Measurements from ENCODE around the gene DDX42. TPM values are rescaled to one million over a fixed set of nuclear protein-coding genes. Genes with fewer than 3 reads are reported as not detected.
"Not testable (repeated sequence)": the region's sequence is repeated elsewhere in the genome, so short reads cannot be mapped to it uniquely, and the experiment has no call there.

Gene DDX42
- total and polyA plus RNA-seq, 7 donors, result 30.7 to 136 (median 82.0) TPM

GRCh38 chr17:63841350-63842172, 67.6 kb downstream of the DDX42 start:
- Histone ChIP-seq H3K36me3 (peaks cover 0 to 9% (median 5%) of the 10 kb centered on the region in 4 donors), H3K9me3 (no peaks in the 10 kb centered on the region), H3K4me1 (peaks cover 3 to 71% (median 62%) of the 10 kb centered on the region in 4 donors), H3K27me3 (no peaks in the 10 kb centered on the region), H3K27ac (peak overlapping the region; percentile 93 to 99 (median 96)), H3K4me3 (peak overlapping the region; percentile 71 to 95 (median 91))
- 2 to 4% methylated on average over 26 of the region's 26 CpGs for WGBS, 2 donors
- intact Hi-C loops (cut with DNase I), result loop anchor here (1.0 to 2.0 kb wide), 2 partner anchors 14 to 67 kb away; partner anchors contain the start of genes DDX42, FTSJ3 and PSMC5
- peak; percentile 89 for DNase-seq
- TF ChIP-seq POLR2A (IDR thresholded peaks at IDR 0.05) (no peak), EP300 (IDR thresholded peaks at IDR 0.05) (no peak), POLR2AphosphoS5 (IDR thresholded peaks at IDR 0.05) (no peak)
- TF ChIP-seq, protein P1, sequence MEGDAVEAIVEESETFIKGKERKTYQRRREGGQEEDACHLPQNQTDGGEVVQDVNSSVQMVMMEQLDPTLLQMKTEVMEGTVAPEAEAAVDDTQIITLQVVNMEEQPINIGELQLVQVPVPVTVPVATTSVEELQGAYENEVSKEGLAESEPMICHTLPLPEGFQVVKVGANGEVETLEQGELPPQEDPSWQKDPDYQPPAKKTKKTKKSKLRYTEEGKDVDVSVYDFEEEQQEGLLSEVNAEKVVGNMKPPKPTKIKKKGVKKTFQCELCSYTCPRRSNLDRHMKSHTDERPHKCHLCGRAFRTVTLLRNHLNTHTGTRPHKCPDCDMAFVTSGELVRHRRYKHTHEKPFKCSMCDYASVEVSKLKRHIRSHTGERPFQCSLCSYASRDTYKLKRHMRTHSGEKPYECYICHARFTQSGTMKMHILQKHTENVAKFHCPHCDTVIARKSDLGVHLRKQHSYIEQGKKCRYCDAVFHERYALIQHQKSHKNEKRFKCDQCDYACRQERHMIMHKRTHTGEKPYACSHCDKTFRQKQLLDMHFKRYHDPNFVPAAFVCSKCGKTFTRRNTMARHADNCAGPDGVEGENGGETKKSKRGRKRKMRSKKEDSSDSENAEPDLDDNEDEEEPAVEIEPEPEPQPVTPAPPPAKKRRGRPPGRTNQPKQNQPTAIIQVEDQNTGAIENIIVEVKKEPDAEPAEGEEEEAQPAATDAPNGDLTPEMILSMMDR (IDR thresholded peaks at IDR 0.05), result no peak

DNA sequence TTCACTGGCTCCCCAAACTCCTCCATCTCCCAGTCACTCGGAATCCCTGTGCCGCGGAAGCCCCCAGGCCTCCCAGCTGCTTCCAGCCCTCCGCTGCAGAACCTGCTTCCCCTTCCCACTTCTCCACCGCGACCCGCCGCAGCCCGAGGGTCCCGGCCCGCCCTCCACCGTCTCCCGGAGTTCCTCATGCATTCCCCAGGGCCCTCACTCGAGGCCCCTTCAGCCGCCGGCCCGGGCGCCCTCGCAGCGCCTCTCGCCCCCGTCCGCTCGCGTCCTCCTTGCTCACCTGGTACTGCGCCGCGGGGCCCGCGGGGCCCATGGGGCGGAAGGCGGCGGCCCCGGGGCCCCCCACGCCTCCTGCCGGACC, 68.2 kb downstream of the DDX42 start:
- no peaks in the 10 kb centered on the region for H3K9me3 ChIP-seq
- H3K27ac ChIP-seq, result peak overlapping the region; percentile 93 to 99 (median 96)
- peak; percentile 77 for DNase-seq
- H3K36me3 ChIP-seq, result peaks cover 0 to 3% (median under 1%) of the 10 kb centered on the region in 4 donors
- intact Hi-C loops (cut with DNase I), result loop anchor here (1.0 to 2.0 kb wide), 2 partner anchors 15 to 67 kb away; partner anchors contain the start of genes DDX42, FTSJ3 and PSMC5
- peak overlapping the region; percentile 71 to 95 (median 91) for H3K4me3 ChIP-seq
- H3K27me3 ChIP-seq, result no peaks in the 10 kb centered on the region
- H3K4me1 ChIP-seq, result peaks cover 3 to 71% (median 61%) of the 10 kb centered on the region in 4 donors
- TF ChIP-seq POLR2A (IDR thresholded peaks at IDR 0.05) (no peak), EP300 (IDR thresholded peaks at IDR 0.05) (no peak), POLR2AphosphoS5 (IDR thresholded peaks at IDR 0.05) (no peak)
- TF ChIP-seq, protein P1 (IDR thresholded peaks at IDR 0.05), result no peak
- WGBS, 2 donors, result 0% methylated on average over 36 of the region's 36 CpGs

DNA sequence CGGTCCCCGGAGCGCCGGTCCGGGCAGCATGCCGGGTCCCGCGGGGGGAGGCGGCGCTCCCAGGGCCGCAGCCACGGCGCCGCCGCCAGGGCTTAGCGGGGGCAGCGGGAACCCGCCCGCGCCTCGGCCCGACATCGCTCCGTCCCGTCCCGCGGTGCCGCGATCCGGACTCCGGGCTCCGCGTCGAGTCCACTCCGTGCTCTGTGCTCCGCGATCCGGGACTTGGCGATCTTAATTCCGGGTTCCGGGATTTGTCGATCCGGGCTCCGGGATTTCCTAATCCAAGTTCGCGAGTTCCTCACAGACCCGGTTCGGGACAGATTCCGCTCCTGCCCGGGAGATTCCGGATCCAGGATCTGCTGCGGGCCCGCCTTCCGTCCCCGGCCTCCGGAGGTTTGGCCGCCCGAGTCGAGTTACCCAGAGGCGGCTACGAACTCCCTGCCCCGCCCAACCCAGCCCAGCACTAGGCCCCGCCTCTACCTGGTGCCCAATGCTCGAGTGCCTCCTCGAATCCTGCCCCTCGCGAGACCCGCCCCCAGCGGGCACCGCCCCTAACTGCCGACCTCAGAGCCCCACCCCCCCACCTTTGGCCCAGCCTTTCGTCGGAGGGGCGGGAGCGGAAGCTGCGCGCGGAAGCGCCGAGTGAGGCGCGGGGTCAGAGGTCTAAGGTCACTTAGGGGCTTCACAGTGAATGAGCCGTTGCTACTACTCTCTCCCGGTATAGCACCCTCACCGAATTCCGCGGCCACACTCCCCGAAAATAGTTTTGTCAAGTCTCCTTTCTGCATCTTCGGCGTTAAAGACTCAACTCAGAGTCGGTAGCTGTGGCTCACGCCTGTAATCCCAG, 68.8 kb downstream of the DDX42 start, which contains the start of gene SMARCD2:
Gene SMARCD2 (minus strand): TSS at position 146 of the 847 bp plus-strand sequence. CDS start 11 bp downstream, at position 135.
- H3K27ac ChIP-seq, result peak within 1 kb of the TSS; percentile 93 to 99 (median 96)
- H3K9me3 ChIP-seq, result no peaks in the 10 kb centered on the region
- H3K4me1 ChIP-seq, result peaks cover 3 to 71% (median 57%) of the 10 kb centered on the region in 4 donors
- TF ChIP-seq, protein P1 (IDR thresholded peaks at IDR 0.05), result no peak
- TF ChIP-seq POLR2AphosphoS5 (IDR thresholded peaks at IDR 0.05) (peak; percentile 48 to 90 (median 77)), EP300 (IDR thresholded peaks at IDR 0.05) (peak in 2 of 4 donors; percentile 48 to 58), POLR2A (IDR thresholded peaks at IDR 0.05) (peak; percentile 33 to 44)
- H3K4me3 ChIP-seq, result peak within 1 kb of the TSS; percentile 71 to 95 (median 91)
- peak; percentile 99 for DNase-seq
- intact Hi-C loops (cut with DNase I), result loop anchor here (1.0 to 2.0 kb wide), 2 partner anchors 15 to 68 kb away; partner anchors contain the start of genes DDX42, FTSJ3 and PSMC5
- H3K36me3 ChIP-seq, result no peaks in the 10 kb centered on the region
- H3K27me3 ChIP-seq, result no peaks in the 10 kb centered on the region
- 0 to 1% methylated on average over 92 of the region's 92 CpGs for WGBS, 2 donors

GRCh38 chr17:63843387-63843888, 69.5 kb downstream of the DDX42 start:
- H3K27me3 ChIP-seq, H3K9me3 ChIP-seq, H3K36me3 ChIP-seq: not testable (repeated sequence)
- H3K4me3 ChIP-seq, result peak overlapping the region; percentile 71 to 95 (median 91)
- intact Hi-C loops (cut with DNase I), result loop anchor here (2.0 kb wide), 1 partner anchor 69 kb away; the partner anchor contains the start of gene DDX42
- peaks cover 3 to 71% (median 53%) of the 10 kb centered on the region in 4 donors for H3K4me1 ChIP-seq
- peak; percentile 89 for DNase-seq
- 6 to 7% methylated on average over 19 of the region's 19 CpGs for WGBS, 2 donors
- H3K27ac ChIP-seq, result peak overlapping the region; percentile 93 to 99 (median 96)
